Epithelial cell of proximal tubule (primary cell): Measurements from ENCODE around the gene INSYN2B. TPM values are rescaled to one million over a fixed set of nuclear protein-coding genes. Genes with fewer than 3 reads are reported as not detected.
A peak's percentile ranks its signal among the peaks of the same experiment; 100 is the strongest.

Experiments
- DNase-seq: peaks from one replicate; pipeline ENCODE4 v3.0.0-alpha.2; 2011; ENCODE audit warnings: low read depth
- H3K4me3 ChIP-seq: 2 replicates; pipeline ENCODE4 v1.5.1; 2011; ENCODE audit warnings: low read depth, mild to moderate bottlenecking, low read length
- CTCF ChIP-seq: conservative IDR thresholded peaks from 2 replicates; pipeline ENCODE4 v1.5.1; 2012; ENCODE audit warnings: low read depth, mild to moderate bottlenecking, low read length
- total RNA-seq: library from RNA; depleted of rRNA; stranded (reverse); fragments of >200 nt; gene quantifications from 2 replicates; pipeline ENCODE4 v1.2.3, GENCODE V29; 2015

INSYN2B gene
- total RNA-seq, 1 donor from 2014 or later = 2.0 TPM

GRCh38 chr5:169992789-169993484 is 12.6 kb upstream of the INSYN2B start:
- DNase-seq = no peak
- no peak for TF ChIP-seq CTCF
- H3K4me3 ChIP-seq = no peak overlapping the region

- no peak for DNase-seq
- H3K4me3 ChIP-seq = no peak overlapping the region
- no peak for TF ChIP-seq CTCF
These were observed 11.0 kb upstream of the INSYN2B start for GRCh38 chr5:169991115-169991869.

- TF ChIP-seq CTCF = no peak
- DNase-seq = no peak
- no peak overlapping the region for H3K4me3 ChIP-seq
These were observed 9.1 kb upstream of the INSYN2B start for GRCh38 chr5:169989365-169989764.

- no peak for TF ChIP-seq CTCF
- H3K4me3 ChIP-seq = no peak overlapping the region
- DNase-seq = no peak
These were observed 8.7 kb upstream of the INSYN2B start for GRCh38 chr5:169988947-169989346.

- DNase-seq = no peak
- H3K4me3 ChIP-seq = no peak overlapping the region
- TF ChIP-seq CTCF = no peak
These were observed 7.9 kb upstream of the INSYN2B start for GRCh38 chr5:169988206-169988605.

- H3K4me3 ChIP-seq = peak overlapping the region; percentile 56
- no peak for DNase-seq
- TF ChIP-seq CTCF = no peak
These were observed 424 bp downstream of the INSYN2B start for GRCh38 chr5:169979871-169980270.
